GM12878 (cell line): Measurements from ENCODE around the gene MARCKSL1.

Source experiments
- ASH2L ChIP-seq: fragments of 300-600, 200-600 bp; sonication (generic); IDR thresholded peaks from 2 replicates; pipeline ENCODE4 v1.6.1; 2017; ENCODE audit warnings: low read depth, mild to moderate bottlenecking, borderline replicate concordance
- BRCA1 ChIP-seq: IDR thresholded peaks from 2 replicates; pipeline ENCODE4 v1.6.1; 2011; ENCODE audit warnings: low read depth, low read length, improper control_type of control experiment
- CREM ChIP-seq: IDR thresholded peaks from 2 replicates; pipeline ENCODE4 v1.6.1; 2014; ENCODE audit warnings: antibody characterized with exemption, low read depth
- ETV6 ChIP-seq, 2 experiments: fragments of 450-650 bp in 1 of 2; IDR thresholded peaks in 1 of 2; conservative IDR thresholded peaks in 1 of 2; 2 replicates each; pipeline ENCODE4 v1.6.1; 2014; ENCODE audit warnings: antibody characterized with exemption in 1 of 2, borderline replicate concordance in 1 of 2, low read depth in 1 of 2, mild to moderate bottlenecking in 1 of 2, moderate library complexity in 1 of 2
- MTA3 ChIP-seq: IDR thresholded peaks from 2 replicates; pipeline ENCODE4 v1.6.1; 2012; ENCODE audit warnings: low read length, inconsistent platforms, borderline replicate concordance
- POLR2A ChIP-seq: IDR thresholded peaks from 2 replicates; pipeline ENCODE4 v1.6.1; 2011; ENCODE audit warnings: low read depth, mild to moderate bottlenecking, low read length
- POLR2AphosphoS2 ChIP-seq: IDR thresholded peaks from 2 replicates; pipeline ENCODE4 v1.6.1; 2011; ENCODE audit warnings: low read depth, mild to moderate bottlenecking, low read length, improper control_type of control experiment, moderate library complexity
- RELA ChIP-seq: fragments of 450-650 bp; IDR thresholded peaks from 2 replicates; pipeline ENCODE4 v1.8.0; 2014; ENCODE audit warnings: borderline replicate concordance; ENCODE audit not compliant: partially characterized antibody
- SIN3A ChIP-seq: IDR thresholded peaks from 2 replicates; pipeline ENCODE4 v1.6.1; 2012; ENCODE audit warnings: low read depth, low read length, improper control_type of control experiment
- SMAD1 ChIP-seq: fragments of 450-650 bp; IDR thresholded peaks from 2 replicates; pipeline ENCODE4 v1.6.1; 2018; ENCODE audit warnings: mild to moderate bottlenecking, low read depth; ENCODE audit not compliant: partially characterized antibody
- SP1 ChIP-seq: IDR thresholded peaks from one replicate; pipeline ENCODE4 v1.6.1; 2011; ENCODE audit warnings: low read depth, low read length
- ZNF384 ChIP-seq: IDR thresholded peaks from 2 replicates; pipeline ENCODE4 v1.6.1; 2012; ENCODE audit warnings: low read depth, mild to moderate bottlenecking, low read length, improper control_type of control experiment, borderline replicate concordance
- TF ChIP-seq, protein P1 (sequence below), 3 experiments: IDR thresholded peaks in 2 of 3; conservative IDR thresholded peaks in 1 of 3; 2 replicates each; pipeline ENCODE4 v1.5.1; 2011; ENCODE audit warnings: low read depth in 3 of 3, low read length in 3 of 3, mild to moderate bottlenecking in 3 of 3, control low read depth in 2 of 3, moderate library complexity in 2 of 3, inconsistent platforms in 1 of 3, mixed read lengths in 1 of 3; ENCODE audit not compliant: control insufficient read depth in 2 of 3, insufficient read depth in 1 of 3; ENCODE audit errors: extremely low read depth in 1 of 3

DNA sequence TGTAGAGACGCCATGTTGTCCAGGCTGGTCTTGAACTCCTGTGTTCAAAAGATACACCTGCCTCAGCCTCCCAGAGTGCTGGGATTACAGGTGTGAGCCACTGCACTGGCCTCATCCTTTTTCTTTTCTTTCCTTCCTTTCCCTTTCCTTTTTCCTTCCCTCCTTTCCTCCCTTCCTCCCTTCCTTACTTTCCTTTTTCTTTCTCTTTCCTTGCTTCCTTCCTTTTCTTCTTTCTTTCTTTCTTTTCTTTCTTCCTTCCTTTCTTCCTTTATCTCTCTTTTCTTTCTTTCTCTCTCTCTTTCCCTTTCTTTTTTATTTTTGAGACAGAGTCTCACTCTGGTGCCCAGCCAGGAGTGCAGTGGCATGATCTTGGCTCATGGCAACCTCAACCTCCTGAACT is 20.4 kb upstream of the MARCKSL1 start:
- no peak for TF ChIP-seq CREM
- no peak for TF ChIP-seq SIN3A
- no peak for TF ChIP-seq POLR2A
- TF ChIP-seq, protein P1, sequence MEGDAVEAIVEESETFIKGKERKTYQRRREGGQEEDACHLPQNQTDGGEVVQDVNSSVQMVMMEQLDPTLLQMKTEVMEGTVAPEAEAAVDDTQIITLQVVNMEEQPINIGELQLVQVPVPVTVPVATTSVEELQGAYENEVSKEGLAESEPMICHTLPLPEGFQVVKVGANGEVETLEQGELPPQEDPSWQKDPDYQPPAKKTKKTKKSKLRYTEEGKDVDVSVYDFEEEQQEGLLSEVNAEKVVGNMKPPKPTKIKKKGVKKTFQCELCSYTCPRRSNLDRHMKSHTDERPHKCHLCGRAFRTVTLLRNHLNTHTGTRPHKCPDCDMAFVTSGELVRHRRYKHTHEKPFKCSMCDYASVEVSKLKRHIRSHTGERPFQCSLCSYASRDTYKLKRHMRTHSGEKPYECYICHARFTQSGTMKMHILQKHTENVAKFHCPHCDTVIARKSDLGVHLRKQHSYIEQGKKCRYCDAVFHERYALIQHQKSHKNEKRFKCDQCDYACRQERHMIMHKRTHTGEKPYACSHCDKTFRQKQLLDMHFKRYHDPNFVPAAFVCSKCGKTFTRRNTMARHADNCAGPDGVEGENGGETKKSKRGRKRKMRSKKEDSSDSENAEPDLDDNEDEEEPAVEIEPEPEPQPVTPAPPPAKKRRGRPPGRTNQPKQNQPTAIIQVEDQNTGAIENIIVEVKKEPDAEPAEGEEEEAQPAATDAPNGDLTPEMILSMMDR (IDR thresholded peaks at IDR 0.05 in 2 of 3, conservative IDR thresholded peaks at IDR 0.05 in 1 of 3; ENCODE audit: control insufficient read depth in 2 of 3, extremely low read depth in 1 of 3, insufficient read depth in 1 of 3, low read depth in 3 of 3, low read length in 3 of 3), result no peak
- no peak for TF ChIP-seq SMAD1
- no peak for TF ChIP-seq SP1
- no peak for TF ChIP-seq ZNF384
- TF ChIP-seq RELA, result no peak
- no peak for TF ChIP-seq BRCA1
- no peak for TF ChIP-seq ASH2L
- no peak for TF ChIP-seq ETV6 (conservative IDR thresholded peaks at IDR 0.05 in 1 of 2, IDR thresholded peaks at IDR 0.05 in 1 of 2; ENCODE audit: borderline replicate concordance in 1 of 2, low read depth in 1 of 2)
- TF ChIP-seq POLR2AphosphoS2, result no peak
- no peak for TF ChIP-seq MTA3
